Epidermal melanocyte (primary cell): ENCODE results near the gene MLST8.

Source experiments
- DNase-seq: peaks from one replicate; pipeline ENCODE4 v3.0.0; 2011; ENCODE audit warnings: low spot score; ENCODE audit not compliant: insufficient read length

Gene MLST8

DNA sequence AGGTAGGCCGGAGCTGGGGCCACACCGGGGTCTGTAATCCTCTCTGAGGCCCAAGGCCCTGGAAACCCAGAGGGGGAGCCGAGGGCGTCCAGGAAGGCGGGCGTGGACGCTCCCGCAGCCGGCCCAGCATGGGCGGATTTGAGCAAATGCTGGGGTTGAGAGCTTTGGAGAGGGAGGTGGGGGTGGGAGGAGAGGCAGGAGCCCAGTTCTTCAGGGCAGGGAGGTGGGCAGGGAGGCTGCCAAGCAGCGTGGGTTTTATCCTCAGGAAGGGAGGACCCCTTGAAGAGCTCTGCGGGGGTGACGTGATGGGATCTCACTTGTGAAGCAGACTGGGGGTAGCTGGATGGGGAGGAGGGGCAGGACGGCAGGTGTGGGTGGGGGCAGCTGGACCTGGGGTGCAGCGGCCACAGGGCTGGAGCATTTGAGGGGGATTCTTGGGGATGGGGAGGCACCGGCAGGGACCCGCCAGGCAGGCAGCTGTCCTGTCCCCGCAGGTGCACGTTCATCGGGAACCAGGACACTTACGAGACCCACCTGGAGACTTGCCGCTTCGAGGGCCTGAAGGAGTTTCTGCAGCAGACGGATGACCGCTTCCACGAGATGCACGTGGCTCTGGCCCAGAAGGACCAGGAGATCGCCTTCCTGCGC is 32.4 kb upstream of the MLST8 start:
- no peak for DNase-seq

DNA sequence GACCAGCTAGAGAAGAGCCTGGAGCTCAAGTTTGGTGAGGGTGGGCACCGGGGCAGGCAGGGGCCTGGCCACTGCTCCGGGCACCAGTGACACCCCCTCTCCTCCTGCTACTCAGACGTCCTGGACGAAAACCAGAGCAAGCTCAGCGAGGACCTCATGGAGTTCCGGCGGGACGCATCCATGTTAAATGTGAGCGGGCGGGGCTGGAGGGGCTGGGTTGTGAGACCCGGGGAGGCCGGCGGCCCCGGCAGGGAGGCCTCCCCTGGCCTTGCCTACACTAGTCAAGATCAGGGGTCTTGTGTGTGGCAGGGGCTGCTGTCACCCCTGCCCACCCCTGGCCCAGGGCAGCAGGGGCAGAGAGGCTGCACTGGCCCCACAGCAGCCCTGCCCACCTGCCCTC is 31.9 kb upstream of the MLST8 start:
- no peak for DNase-seq

DNA sequence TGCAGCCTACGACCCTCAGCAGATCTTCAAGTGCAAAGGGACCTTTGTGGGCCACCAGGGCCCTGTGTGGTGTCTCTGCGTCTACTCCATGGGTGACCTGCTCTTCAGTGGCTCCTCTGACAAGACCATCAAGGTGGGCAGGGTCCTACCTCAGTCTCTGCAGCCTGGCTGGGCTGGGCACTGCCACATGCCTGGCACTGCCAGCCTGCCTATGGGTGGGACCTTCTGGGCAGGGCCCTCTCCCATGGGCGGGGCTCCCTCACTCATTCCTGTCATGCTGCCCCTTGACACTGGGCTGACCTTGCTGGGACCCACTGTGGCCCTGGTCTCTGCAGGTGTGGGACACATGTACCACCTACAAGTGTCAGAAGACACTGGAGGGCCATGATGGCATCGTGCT is 31.3 kb upstream of the MLST8 start:
- no peak for DNase-seq

DNA sequence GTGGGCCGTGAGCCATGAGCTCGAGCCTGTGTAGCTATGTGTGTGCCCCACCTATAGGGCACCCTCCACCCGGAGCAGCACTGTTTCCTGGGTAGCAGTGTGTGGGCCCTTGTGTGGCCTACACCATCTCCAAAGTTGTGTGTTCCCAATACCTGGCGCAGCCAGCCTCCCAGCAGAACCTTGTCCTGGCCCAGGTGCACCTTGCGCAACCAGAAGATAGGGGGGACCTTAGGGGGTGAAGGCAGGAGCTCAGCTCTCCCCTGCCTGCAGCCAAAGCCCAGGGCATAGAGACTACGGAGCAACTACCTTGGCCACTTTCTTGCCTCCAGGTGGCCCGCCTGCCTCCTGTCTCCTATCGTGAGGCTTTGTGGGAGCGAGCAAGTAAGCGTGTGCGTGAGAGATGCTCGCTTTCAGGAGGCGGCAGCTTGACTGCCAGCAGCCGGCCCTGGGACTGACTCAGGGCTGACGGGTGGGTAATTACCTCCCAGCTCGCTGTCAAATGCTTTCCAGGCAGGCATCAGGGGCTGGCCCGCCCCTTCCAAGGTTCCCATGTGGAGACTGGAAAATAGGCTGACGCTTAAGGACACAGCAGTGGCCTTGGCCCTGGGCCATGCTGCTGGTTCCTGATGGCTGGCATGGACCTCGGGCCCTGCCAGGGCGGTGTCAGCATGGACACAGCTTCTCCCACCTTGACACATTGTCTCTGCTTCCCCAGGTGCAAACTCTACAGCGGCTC is 30.7 kb upstream of the MLST8 start:
- no peak for DNase-seq

- DNase-seq = no peak
Observed at GRCh38 chr16:2175454-2175853, 29.8 kb upstream of the MLST8 start.

DNA sequence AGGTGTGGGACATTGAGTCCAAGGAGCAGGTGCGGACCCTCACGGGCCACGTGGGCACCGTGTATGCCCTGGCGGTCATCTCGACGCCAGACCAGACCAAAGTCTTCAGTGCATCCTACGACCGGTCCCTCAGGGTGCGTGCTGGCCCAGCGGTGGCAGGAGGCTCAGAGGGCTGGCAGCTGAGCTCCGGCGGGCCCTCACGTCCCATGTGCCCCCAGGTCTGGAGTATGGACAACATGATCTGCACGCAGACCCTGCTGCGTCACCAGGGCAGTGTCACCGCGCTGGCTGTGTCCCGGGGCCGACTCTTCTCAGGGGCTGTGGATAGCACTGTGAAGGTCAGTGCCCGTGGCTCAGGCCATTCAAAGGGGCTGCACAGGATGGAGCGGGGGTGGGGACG is 29.2 kb upstream of the MLST8 start:
- DNase-seq = no peak

GRCh38 chr16:2177101-2177500 is 28.2 kb upstream of the MLST8 start:
- DNase-seq = no peak

DNA sequence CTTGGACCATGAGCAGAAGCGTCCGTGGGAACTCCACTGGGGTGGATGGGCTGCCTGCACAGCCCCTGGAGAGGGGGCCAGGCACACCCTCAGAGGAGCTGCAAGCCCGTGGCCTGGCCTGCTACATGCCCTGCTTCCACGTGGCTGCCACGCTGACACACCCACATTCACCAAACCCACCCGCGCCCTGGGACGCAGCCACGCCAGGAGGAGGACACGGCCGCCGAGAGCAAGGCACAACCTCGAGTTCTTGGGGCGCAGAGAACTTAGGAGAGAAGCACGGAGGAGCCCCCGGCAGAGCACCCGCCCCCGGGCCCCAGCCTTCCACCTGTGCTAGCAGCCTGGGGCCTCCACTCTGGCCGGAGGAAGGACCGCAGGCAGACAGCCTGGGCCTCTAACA is 27.7 kb upstream of the MLST8 start:
- no peak for DNase-seq

- no peak for DNase-seq
Observed at GRCh38 chr16:2178321-2179106, 26.7 kb upstream of the MLST8 start.

- DNase-seq = no peak
Observed at GRCh38 chr16:2179107-2179501, 26.1 kb upstream of the MLST8 start.

GRCh38 chr16:2179576-2179975 is 25.7 kb upstream of the MLST8 start:
- no peak for DNase-seq

GRCh38 chr16:2180461-2180860 is 24.8 kb upstream of the MLST8 start:
- DNase-seq = no peak

GRCh38 chr16:2180962-2181923 is 24.0 kb upstream of the MLST8 start:
- DNase-seq = no peak

GRCh38 chr16:2181952-2182351 is 23.3 kb upstream of the MLST8 start:
- no peak for DNase-seq

DNA sequence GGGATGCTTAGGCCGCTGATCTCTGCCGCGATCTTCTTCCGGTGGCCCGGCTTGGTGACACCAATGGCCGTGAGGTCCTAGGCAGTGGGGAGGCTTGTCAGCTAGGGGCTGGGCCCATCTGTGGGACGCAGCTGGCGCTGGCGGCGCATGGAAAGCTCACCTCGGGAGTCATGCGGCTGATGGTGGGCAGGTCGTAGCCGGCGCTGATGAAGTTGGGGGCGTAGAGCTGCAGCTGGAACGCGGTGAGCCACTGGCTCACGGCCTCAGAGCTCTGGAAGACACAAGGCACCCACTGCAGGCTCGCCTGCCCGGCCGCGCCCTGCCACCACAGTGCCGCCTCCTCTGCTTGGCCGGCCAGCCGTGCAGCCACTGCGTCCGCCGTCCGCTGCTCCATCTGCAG is 21.6 kb upstream of the MLST8 start:
- DNase-seq = no peak

- DNase-seq = no peak
Observed at GRCh38 chr16:2184346-2184745, 20.9 kb upstream of the MLST8 start.

DNA sequence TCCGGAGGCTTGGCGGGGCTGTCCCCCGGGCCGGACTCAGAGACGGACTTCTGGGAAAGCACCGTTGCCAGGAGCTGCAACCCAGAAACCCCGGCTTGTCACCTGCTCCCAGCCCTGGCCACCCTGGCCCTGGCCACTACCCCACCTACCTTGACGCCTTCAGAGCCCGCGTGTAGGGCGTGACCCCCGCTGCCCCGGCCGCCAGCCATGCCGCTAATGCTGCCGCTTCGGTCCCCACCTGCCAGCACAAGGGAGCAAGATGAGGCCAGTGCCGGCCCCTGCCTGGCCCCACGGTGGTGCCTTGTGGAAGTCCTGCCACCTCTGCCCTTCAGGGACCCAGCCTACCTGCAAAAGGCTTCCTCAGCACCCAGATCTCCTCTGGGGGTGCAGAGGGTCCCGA is 20.3 kb upstream of the MLST8 start:
- no peak for DNase-seq

GRCh38 chr16:2186064-2186463 is 19.2 kb upstream of the MLST8 start:
- no peak for DNase-seq

DNA sequence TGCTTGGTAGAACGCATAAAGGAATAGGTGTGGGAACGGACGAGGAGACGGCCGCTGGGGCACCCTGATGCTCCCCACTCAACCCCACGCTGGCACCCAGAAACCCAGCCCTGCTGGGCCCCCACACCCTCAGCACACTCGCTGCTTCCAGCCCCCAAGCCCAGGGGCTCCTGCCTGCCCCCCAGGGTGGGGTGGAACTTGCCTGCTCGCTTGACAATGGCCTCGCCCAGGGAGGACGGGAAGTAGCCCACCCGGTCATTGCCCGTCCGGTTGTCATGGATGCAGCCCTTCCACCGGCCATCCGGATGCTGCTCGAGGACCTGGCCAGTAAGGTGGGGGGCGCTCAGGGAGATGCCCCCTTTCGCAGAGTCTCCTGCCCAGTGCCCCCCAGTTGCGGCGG is 18.7 kb upstream of the MLST8 start:
- no peak for DNase-seq

DNA sequence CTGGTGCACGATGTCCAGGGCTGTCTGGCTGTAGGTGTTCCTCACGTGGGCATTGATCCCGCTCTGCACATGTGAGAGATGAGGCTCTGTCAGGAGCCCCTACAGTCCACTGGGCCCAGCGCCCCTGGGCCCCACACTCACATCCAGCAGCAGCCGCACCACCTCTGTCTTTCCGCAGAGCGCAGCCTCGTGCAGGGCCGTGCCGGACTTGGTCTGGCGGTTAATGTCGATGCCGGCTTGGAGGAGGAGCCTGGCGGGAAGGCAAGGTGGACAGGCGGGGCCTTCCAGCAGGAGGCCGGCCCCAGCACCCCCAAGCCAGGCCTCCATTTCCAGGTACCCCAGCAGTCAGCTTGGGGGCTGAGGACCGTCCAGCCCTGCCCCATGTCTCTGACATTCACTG is 18.0 kb upstream of the MLST8 start:
- DNase-seq = no peak

DNA sequence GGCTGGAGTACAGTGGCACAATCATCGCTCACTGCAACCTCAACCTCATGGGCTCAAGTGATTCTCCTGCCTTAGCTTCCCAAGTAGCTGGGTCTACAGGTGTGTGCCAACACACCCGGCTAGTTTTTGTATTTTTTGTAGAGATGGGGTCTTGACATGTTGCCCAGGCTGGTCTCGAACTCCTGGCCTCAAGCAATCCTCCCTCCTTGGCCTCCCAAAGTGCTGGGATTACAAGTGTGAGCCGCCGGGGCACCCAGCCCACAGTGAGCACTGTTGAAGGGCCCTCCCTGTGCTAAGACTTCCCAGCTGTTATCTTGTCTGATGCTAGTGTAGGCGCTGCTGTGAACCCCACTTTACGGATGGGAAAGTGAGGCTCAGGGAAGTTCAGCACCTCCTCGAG is 16.9 kb upstream of the MLST8 start:
- no peak for DNase-seq
